K562 (cell line): ENCODE measurements around the gene NRSN2. TPM values are rescaled to one million over a fixed set of nuclear protein-coding genes. Genes with fewer than 3 reads are reported as not detected.
A peak's percentile ranks its signal among the peaks of the same experiment; 100 is the strongest.

Experiments used
- CC2D1A ChIP-seq: fragments of 450-650 bp; IDR thresholded peaks from 2 replicates; pipeline ENCODE4 v1.6.1; 2017; ENCODE audit warnings: mild to moderate bottlenecking
- E2F3 ChIP-seq: fragments of 250-450 bp; sonication (Bioruptor Pico); IDR thresholded peaks from 2 replicates; pipeline ENCODE4 v1.4.0; 2020; ENCODE audit warnings: mild to moderate bottlenecking
- GABPA ChIP-seq: fragments of 200-800 bp; sonication (Bioruptor generic); conservative IDR thresholded peaks from 2 replicates; pipeline ENCODE4 v1.6.1; 2016; ENCODE audit warnings: low read depth, missing genetic modification characterization, missing compliant biosample characterization
- GATA2 ChIP-seq: sonication (generic); formaldehyde crosslinking; IDR thresholded peaks from 2 replicates; pipeline ENCODE4 v1.4.0; 2020; ENCODE audit warnings: mild to moderate bottlenecking, missing genetic modification reagents
- HEY1 ChIP-seq: fragments of 250-450 bp; sonication (Bioruptor Pico); IDR thresholded peaks from 2 replicates; pipeline ENCODE4 v1.5.0; 2020; ENCODE audit warnings: mild to moderate bottlenecking, moderate library complexity, borderline replicate concordance
- MCM2 ChIP-seq: fragments of 450-650 bp; IDR thresholded peaks from 2 replicates; pipeline ENCODE4 v1.6.1; 2017; ENCODE audit warnings: low read depth, mild to moderate bottlenecking
- PBX2 ChIP-seq, 2 experiments: IDR thresholded peaks in 1 of 2; conservative IDR thresholded peaks in 1 of 2; 2 replicates each; pipeline ENCODE4 v1.6.1; 2016; ENCODE audit warnings: low read depth in 2 of 2, mild to moderate bottlenecking in 1 of 2, missing compliant biosample characterization in 1 of 2, missing genetic modification characterization in 1 of 2, moderate library complexity in 1 of 2
- POLR2G ChIP-seq: fragments of 200-400 bp; formaldehyde crosslinking; IDR thresholded peaks from 2 replicates; pipeline ENCODE4 v1.6.1; 2017; ENCODE audit warnings: low read depth, mild to moderate bottlenecking, antibody characterized with exemption, low read length, moderate library complexity
- PYGO2 ChIP-seq: fragments of 450-650 bp; IDR thresholded peaks from 2 replicates; pipeline ENCODE4 v1.6.1; 2016; ENCODE audit warnings: mild to moderate bottlenecking, missing genetic modification characterization, moderate library complexity, missing compliant biosample characterization
- RAD21 ChIP-seq, 2 experiments: fragments of 250-450 bp in 1 of 2; fragments of 450-650 bp in 1 of 2; sonication (Bioruptor Pico) in 1 of 2; formaldehyde crosslinking in 1 of 2; IDR thresholded peaks in 1 of 2; conservative IDR thresholded peaks in 1 of 2; 2 replicates each; pipeline versions ENCODE4 v1.4.0 to v1.8.0; 2020 to 2022; ENCODE audit warnings: mild to moderate bottlenecking in 2 of 2, moderate library complexity in 1 of 2
- RHOXF2B ChIP-seq: fragments of 250-450 bp; sonication (Bioruptor Pico); conservative IDR thresholded peaks from 2 replicates; pipeline ENCODE4 v1.5.1; 2021
- RNF219 ChIP-seq: fragments of 250-450 bp; sonication (Bioruptor Pico); IDR thresholded peaks from 2 replicates; pipeline ENCODE4 v1.5.0; 2022; ENCODE audit warnings: mild to moderate bottlenecking
- SREBF1 ChIP-seq: fragments of 150-350 bp; IDR thresholded peaks from 2 replicates; pipeline ENCODE4 v1.6.1; 2014; ENCODE audit warnings: antibody characterized with exemption, low read depth, low read length, borderline replicate concordance
- ZNF354B ChIP-seq: fragments of 250-450 bp; sonication (Bioruptor Pico); IDR thresholded peaks from 2 replicates; pipeline ENCODE4 v1.4.0; 2020
- ZNF507 ChIP-seq: conservative IDR thresholded peaks from 2 replicates; pipeline ENCODE4 v1.6.1; 2017; ENCODE audit warnings: missing genetic modification characterization, missing compliant biosample characterization
- ZNF609 ChIP-seq: sonication (generic); formaldehyde crosslinking; IDR thresholded peaks from 2 replicates; pipeline ENCODE4 v1.8.1; 2023; ENCODE audit warnings: missing genetic modification reagents, mild to moderate bottlenecking, borderline replicate concordance
- polyA plus RNA-seq, 8 experiments: library from polyadenylated mRNA; depleted of rRNA in 4 of 8; stranded (reverse) in 5 of 8; unstranded in 3 of 8; fragments of >200 nt; fragmentation: Nextera tagmentation in 2 of 8; fragmentation: Illumina TruSeq in 1 of 8; extraction: Ambion mirVana in 2 of 8; extraction: Trizol in 1 of 8; gene quantifications; 2 replicates each; pipeline versions ENCODE4 v1.2.1 to v1.2.3, GENCODE V29; 2011 to 2014; ENCODE audit warnings: inconsistent platforms in 1 of 8, missing spikeins in 1 of 8
- total RNA-seq, 7 experiments: library from RNA; depleted of rRNA in 6 of 7; stranded (reverse); fragments of >200 nt in 6 of 7; fragmentation: Illumina TruSeq in 2 of 7; extraction: Trizol in 2 of 7; gene quantifications; 2 replicates each; pipeline versions ENCODE4 v1.2.1 to v1.2.3, GENCODE V29; 2011 to 2021; ENCODE audit warnings: low replicate concordance in 1 of 7

NRSN2 gene
- total and polyA plus RNA-seq, 9 of the 15 experiments (the other 6 are each of a cell fraction or from before 2014, with no cell fraction given), result 7.5 to 29.7 (median 11.1) TPM

GRCh38 chr20:297925-298775 lies 48.8 kb upstream of the NRSN2 start (continued):
- no peak for TF ChIP-seq RNF219 (CRISPR knock-in tag)
- TF ChIP-seq HEY1 (CRISPR knock-in tag), result no peak
- TF ChIP-seq PYGO2 (tag), result no peak
- no peak for TF ChIP-seq ZNF507 (tag)
- TF ChIP-seq RHOXF2B (CRISPR knock-in tag), result no peak
- peak; percentile 45; the same call in 1 of the 2 replicates for TF ChIP-seq CC2D1A
- no peak for TF ChIP-seq ZNF354B (CRISPR knock-in tag)
- TF ChIP-seq E2F3 (CRISPR knock-in tag), result no peak
- TF ChIP-seq ZNF609 (CRISPR knock-in tag), result no peak
- TF ChIP-seq SREBF1, result no peak
- no peak for TF ChIP-seq PBX2 (CRISPR knock-in tag; IDR thresholded peaks at IDR 0.05; ENCODE audit: low read depth)
- no peak for TF ChIP-seq PBX2 (tag; conservative IDR thresholded peaks at IDR 0.05; ENCODE audit: low read depth)
- no peak for TF ChIP-seq MCM2
- peak; percentile 16; the same call in 1 of the 2 replicates for TF ChIP-seq POLR2G
- 0 out of 2 replicates have a peak, but pooled peaks have one; percentile 39 for TF ChIP-seq GABPA (tag)
- peak in 1 of 2 experiments; percentile 7; a peak in 1 of 4 replicates for TF ChIP-seq RAD21 (CRISPR knock-in tag; conservative IDR thresholded peaks at IDR 0.05 in 1 of 2, IDR thresholded peaks at IDR 0.05 in 1 of 2)
- TF ChIP-seq GATA2 (CRISPR knock-in tag), result no peak
